Right atrium auricular region (tissue), 2 donors: ENCODE data around the gene EGFL7. TPM values are rescaled to one million over a fixed set of nuclear protein-coding genes. Genes with fewer than 3 reads are reported as not detected.

Experiments used
- DNase-seq: peaks from one replicate; pipeline ENCODE4 v3.0.0-alpha.2; 2019; ENCODE audit warnings: low spot score
- H3K27ac ChIP-seq, 2 donors: fragments of 200-600 bp; sonication (generic); 1 replicate in 1 of 2; 2 replicates in 1 of 2; pipeline ENCODE4 v1.5.1; 2016 to 2019
- H3K27me3 ChIP-seq, 2 donors: fragments of 200-600 bp; sonication (generic); one replicate each; pipeline versions ENCODE4 v1.5.1 to v1.6.0; 2017 to 2019
- H3K36me3 ChIP-seq: fragments of 200-600 bp; sonication (generic); one replicate; pipeline ENCODE4 v1.5.1; 2016
- H3K4me1 ChIP-seq, 2 donors: fragments of 200-600 bp; sonication (generic); one replicate each; pipeline versions ENCODE4 v1.5.1 to v1.6.0; 2017 to 2019
- H3K4me3 ChIP-seq, 2 donors: fragments of 200-600 bp; sonication (generic); 1 replicate in 1 of 2; 2 replicates in 1 of 2; pipeline ENCODE4 v1.5.1; 2017 to 2019; ENCODE audit warnings: mild to moderate bottlenecking in 1 of 2, moderate library complexity in 1 of 2
- H3K9me3 ChIP-seq, 2 donors: fragments of 200-600 bp; sonication (generic); one replicate each; pipeline ENCODE4 v1.5.1; 2019
- total RNA-seq, 2 donors: library from RNA; depleted of rRNA; stranded (reverse); fragments of >200 nt; gene quantifications; one replicate each; pipeline ENCODE4 v1.1.0, GENCODE V29; 2016
- TF ChIP-seq, protein P1 (sequence below), 2 donors: fragments of 200-600 bp; sonication (generic); IDR thresholded peaks; one replicate each; pipeline ENCODE4 v1.5.1; 2019; ENCODE audit warnings: antibody characterized with exemption in 2 of 2

EGFL7 gene
- total RNA-seq, 2 donors from 2014 or later, result 114 to 120 TPM

DNA sequence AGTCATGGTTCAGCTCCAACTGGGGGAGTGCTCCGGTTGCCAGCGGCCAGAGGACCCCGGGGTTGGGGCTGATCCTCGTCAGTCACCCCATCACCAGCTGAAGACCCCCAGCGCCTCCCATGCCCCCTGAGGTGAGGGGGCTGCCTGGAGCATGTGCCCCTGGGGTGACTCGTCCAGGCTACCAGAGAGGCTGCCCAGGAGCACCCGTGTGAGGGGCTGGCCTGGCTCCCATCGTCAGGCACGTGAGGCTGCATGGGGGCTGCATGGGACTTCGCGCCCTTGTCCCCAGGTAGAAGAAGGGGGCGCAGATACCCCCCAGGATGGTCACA lies 46.4 kb upstream of the EGFL7 start:
- Histone ChIP-seq H3K4me1 (peaks cover 0 to 42% of the 10 kb centered on the region in 2 donors), H3K9me3 (no peaks in the 10 kb centered on the region), H3K36me3 (no peaks in the 10 kb centered on the region), H3K27me3 (no peaks in the 10 kb centered on the region), H3K27ac (no peak overlapping the region), H3K4me3 (no peak overlapping the region)
- no peak for DNase-seq
- TF ChIP-seq, protein P1, sequence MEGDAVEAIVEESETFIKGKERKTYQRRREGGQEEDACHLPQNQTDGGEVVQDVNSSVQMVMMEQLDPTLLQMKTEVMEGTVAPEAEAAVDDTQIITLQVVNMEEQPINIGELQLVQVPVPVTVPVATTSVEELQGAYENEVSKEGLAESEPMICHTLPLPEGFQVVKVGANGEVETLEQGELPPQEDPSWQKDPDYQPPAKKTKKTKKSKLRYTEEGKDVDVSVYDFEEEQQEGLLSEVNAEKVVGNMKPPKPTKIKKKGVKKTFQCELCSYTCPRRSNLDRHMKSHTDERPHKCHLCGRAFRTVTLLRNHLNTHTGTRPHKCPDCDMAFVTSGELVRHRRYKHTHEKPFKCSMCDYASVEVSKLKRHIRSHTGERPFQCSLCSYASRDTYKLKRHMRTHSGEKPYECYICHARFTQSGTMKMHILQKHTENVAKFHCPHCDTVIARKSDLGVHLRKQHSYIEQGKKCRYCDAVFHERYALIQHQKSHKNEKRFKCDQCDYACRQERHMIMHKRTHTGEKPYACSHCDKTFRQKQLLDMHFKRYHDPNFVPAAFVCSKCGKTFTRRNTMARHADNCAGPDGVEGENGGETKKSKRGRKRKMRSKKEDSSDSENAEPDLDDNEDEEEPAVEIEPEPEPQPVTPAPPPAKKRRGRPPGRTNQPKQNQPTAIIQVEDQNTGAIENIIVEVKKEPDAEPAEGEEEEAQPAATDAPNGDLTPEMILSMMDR (IDR thresholded peaks at IDR 0.05), result no peak

DNA sequence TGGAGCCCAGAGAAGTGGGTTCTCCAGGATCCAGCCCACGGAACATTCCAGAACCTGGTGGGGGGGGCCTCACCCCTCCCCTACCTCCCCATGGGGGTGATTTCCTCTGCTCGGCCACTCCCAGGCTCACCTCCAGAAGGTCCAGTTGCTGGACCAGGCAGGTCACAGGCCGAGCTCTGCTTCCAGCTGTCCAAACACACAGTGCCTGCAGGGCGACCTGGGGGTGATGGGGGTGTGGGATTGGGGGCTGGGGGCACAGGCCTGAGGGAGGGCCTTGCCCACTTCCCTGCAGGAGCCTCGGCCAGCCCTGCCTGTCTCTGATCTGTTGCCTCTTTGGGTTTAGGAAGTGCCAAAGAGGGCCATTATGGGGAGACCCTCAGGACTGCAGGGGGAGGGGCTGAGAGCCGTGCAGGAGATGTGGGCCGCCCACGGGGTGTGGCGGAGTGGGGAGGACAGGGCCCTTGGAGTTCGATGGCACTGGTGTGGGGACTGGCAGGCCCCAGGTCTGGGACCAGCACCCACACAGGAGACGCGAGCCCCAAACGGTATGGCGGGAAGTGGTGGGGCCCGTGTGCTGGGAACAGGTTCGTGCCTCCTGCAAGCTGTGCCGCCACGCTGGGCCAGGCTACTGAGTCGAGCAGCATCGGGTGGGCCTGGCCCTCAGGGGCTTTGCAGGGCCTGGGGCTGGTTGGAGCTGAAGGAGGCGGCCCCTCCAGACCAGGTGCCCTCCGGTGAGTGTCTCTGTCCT lies 45.6 kb upstream of the EGFL7 start:
- Histone ChIP-seq H3K36me3 (no peaks in the 10 kb centered on the region), H3K27ac (no peak overlapping the region), H3K9me3 (no peaks in the 10 kb centered on the region), H3K4me3 (no peak overlapping the region), H3K4me1 (peaks cover 0 to 42% of the 10 kb centered on the region in 2 donors), H3K27me3 (no peaks in the 10 kb centered on the region)
- TF ChIP-seq, protein P1 (IDR thresholded peaks at IDR 0.05), result no peak
- DNase-seq, result no peak

DNA sequence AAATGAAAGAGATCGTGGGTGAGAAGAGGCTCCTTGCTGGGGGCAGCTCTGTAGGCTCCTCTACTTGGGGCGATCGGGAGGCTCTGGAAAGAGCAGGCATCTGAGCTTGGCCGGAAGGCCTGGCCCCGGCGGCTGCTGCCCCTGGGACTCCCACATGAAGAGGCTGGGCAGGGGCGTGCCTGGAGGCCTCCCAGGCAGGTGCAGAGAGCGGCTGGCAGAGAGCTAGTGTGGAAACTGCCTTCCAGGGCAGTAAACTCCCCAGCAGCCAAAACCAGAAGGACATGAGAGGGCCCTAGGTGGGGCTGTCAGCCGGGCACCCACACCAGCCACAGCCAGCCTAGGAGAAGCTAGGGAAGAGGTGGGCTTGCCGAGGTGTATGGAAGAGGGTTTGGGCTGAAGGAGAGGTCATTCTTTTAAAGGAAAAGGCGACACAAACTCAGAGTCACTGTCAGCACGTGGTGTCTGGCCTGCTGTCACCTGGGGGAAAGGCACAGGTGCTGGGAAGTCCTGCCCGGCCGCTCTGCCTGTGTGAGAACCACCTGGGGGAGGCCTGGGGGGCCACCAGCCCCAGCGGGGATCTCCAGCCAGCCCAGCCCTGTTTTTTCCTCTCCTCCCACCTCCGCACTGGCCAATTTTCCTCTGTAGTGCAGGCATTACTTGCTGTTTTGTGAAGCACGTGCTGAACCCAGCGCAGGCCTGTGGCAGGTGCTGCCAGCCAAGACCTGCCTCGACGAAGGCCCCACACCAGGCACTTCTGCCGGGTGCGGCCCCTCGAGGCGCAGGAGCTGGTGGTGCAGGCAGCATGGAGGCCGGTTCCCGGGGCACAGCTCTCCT lies 44.8 kb upstream of the EGFL7 start:
- peaks cover 0 to 42% of the 10 kb centered on the region in 2 donors for H3K4me1 ChIP-seq
- DNase-seq, result no peak
- no peak overlapping the region for H3K27ac ChIP-seq
- TF ChIP-seq, protein P1 (IDR thresholded peaks at IDR 0.05), result no peak
- no peaks in the 10 kb centered on the region for H3K36me3 ChIP-seq
- H3K4me3 ChIP-seq, result no peak overlapping the region
- no peaks in the 10 kb centered on the region for H3K9me3 ChIP-seq
- H3K27me3 ChIP-seq, result no peaks in the 10 kb centered on the region

DNA sequence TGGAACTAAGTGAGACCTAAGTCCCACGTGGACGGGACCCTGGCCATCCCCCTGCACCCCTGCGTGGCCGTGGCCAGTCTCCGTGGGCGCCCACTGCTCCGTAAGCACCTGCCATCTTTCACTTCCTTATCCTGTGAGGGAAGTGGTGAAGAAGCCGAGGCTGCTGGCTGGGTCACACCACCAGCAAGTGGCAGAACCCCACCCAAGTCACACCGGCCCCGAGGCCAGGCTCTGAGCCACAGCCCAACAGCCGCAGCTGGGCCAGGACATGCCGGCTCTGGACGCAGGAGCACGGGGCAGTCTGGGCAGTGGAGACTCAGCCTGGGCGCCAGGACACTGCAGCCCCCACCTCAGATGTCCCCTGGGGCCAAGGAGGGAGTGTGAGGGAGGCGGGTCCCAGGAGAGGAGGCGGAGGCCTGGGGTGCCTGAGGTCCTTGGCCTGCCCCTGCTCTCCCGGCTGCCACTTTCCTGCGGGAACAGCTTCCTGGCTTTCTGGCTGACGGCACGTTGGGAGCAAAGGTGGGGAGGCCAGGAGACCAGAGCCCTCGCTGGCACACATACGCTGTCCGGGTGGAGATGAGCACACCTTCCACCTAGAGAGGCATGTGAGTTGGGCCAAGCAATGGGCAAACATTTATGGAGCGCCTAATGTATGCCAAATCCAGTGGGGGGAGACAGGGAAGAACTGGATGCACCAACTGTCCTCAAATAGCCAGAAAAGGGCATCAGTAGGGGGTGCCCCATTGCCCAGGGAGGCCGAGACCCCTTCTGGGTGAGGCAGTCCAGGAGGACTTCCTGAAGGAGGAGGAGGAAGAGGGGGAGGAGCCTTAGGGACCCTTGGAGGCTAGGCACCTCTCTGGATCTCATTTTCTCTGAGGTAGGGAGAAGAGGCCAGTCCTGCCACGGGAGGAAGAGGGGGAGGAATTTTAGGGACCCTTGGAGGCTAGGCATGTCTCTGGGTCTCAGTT lies 43.9 kb upstream of the EGFL7 start:
- H3K4me3 ChIP-seq, result no peak overlapping the region
- DNase-seq, result no peak
- no peaks in the 10 kb centered on the region for H3K9me3 ChIP-seq
- TF ChIP-seq, protein P1 (IDR thresholded peaks at IDR 0.05), result no peak
- H3K27me3 ChIP-seq, result no peaks in the 10 kb centered on the region
- H3K4me1 ChIP-seq, result peaks cover 0 to 39% of the 10 kb centered on the region in 2 donors
- H3K27ac ChIP-seq, result no peak overlapping the region
- no peaks in the 10 kb centered on the region for H3K36me3 ChIP-seq

DNA sequence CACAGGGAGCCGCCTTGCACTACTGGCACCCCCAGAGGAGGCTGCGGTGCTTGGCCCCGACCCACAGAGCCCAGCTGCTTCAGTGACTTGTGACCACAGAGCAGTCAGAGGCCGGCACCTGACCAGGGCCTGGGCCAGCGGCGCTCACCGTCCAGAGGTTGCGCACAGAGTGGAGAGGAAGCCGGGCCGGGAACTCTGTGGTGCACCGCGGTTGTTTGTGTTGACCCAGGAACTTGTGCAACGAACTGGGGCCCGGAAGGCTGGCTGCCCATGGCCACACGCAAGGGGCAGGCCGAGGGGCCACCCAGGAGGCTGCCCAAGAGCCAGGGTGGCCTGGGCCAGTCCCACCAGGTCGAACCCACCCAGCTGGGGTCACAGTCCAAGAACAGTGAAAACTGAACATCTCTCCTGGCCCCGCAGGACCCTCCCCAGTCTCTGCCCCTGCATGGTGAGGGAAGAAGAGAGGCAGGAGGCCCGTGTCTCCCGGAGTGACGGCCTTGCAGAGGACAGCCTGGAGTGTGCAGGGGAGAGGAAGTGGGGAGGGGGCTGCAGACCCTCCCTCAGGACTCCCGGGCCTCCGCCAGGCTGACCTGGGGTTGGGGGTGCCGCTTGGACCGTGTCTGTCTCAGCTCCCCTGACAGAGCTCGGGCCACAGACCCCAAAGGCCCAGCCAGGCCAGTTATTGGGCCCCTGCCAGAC lies 42.8 kb upstream of the EGFL7 start:
- Histone ChIP-seq H3K9me3 (no peaks in the 10 kb centered on the region), H3K36me3 (no peaks in the 10 kb centered on the region), H3K27me3 (no peaks in the 10 kb centered on the region), H3K4me3 (no peak overlapping the region), H3K27ac (no peak overlapping the region), H3K4me1 (peaks cover 0 to 39% of the 10 kb centered on the region in 2 donors)
- peak; percentile 73 for DNase-seq
- TF ChIP-seq, protein P1 (IDR thresholded peaks at IDR 0.05), result no peak
